NCI-H1694 treated with DMSO at 0.1 percent for 48 hours (cell line): Measurements from ENCODE around the gene ZCCHC2.
A peak's percentile ranks its signal among the peaks of the same experiment; 100 is the strongest.

Experiments used
- DNase-seq: peaks from one replicate; lab custom pipeline; 2025; lab: John Stamatoyannopoulos, UW

Gene ZCCHC2

GRCh38 chr18:62522504-62523254 lies at the start of gene ZCCHC2:
TSS of gene ZCCHC2 (plus strand) at chr18:62523025. CDS start at chr18:62523425, 400 bp downstream.
- DNase-seq = peak; percentile 90

- DNase-seq = no peak
Observed at GRCh38 chr18:62479574-62479973, 43.3 kb upstream of the ZCCHC2 start.

- no peak for DNase-seq
Observed at GRCh38 chr18:62480927-62481326, 41.9 kb upstream of the ZCCHC2 start.

- DNase-seq = no peak
Observed at GRCh38 chr18:62484941-62485340, 37.9 kb upstream of the ZCCHC2 start.

- DNase-seq = no peak
Observed at GRCh38 chr18:62485684-62486083, 37.1 kb upstream of the ZCCHC2 start.

- no peak for DNase-seq
Observed at GRCh38 chr18:62486290-62486964, 36.4 kb upstream of the ZCCHC2 start.

- DNase-seq = no peak
Observed at GRCh38 chr18:62487161-62487560, 35.7 kb upstream of the ZCCHC2 start.

GRCh38 chr18:62490967-62491695 lies 31.7 kb upstream of the ZCCHC2 start:
- no peak for DNase-seq

GRCh38 chr18:62493033-62493862 lies 29.6 kb upstream of the ZCCHC2 start:
- no peak for DNase-seq

GRCh38 chr18:62494764-62495163 lies 28.1 kb upstream of the ZCCHC2 start:
- DNase-seq = no peak

GRCh38 chr18:62496262-62496661 lies 26.6 kb upstream of the ZCCHC2 start:
- no peak for DNase-seq

- DNase-seq = no peak
Observed at GRCh38 chr18:62497190-62497772, 25.5 kb upstream of the ZCCHC2 start.

- no peak for DNase-seq
Observed at GRCh38 chr18:62498616-62499262, 24.1 kb upstream of the ZCCHC2 start.

- DNase-seq = no peak
Observed at GRCh38 chr18:62499263-62499650, 23.6 kb upstream of the ZCCHC2 start.

GRCh38 chr18:62500174-62500573 lies 22.7 kb upstream of the ZCCHC2 start:
- no peak for DNase-seq

GRCh38 chr18:62500966-62501591 lies 21.7 kb upstream of the ZCCHC2 start:
- DNase-seq = no peak

GRCh38 chr18:62505669-62506494 lies 16.9 kb upstream of the ZCCHC2 start:
- no peak for DNase-seq

GRCh38 chr18:62506495-62507143 lies 16.2 kb upstream of the ZCCHC2 start:
- no peak for DNase-seq

- no peak for DNase-seq
Observed at GRCh38 chr18:62509779-62510178, 13.0 kb upstream of the ZCCHC2 start.
